Right atrium auricular region (tissue), 2 donors: ENCODE measurements around the gene TAF1A. TPM values are rescaled to one million over a fixed set of nuclear protein-coding genes. Genes with fewer than 3 reads are reported as not detected.

Experiments
- DNase-seq: peaks from one replicate; pipeline ENCODE4 v3.0.0-alpha.2; 2019; ENCODE audit warnings: low spot score
- H3K27ac ChIP-seq, 2 donors: fragments of 200-600 bp; sonication (generic); 1 replicate in 1 of 2; 2 replicates in 1 of 2; pipeline ENCODE4 v1.5.1; 2016 to 2019
- H3K27me3 ChIP-seq, 2 donors: fragments of 200-600 bp; sonication (generic); one replicate each; pipeline versions ENCODE4 v1.5.1 to v1.6.0; 2017 to 2019
- H3K36me3 ChIP-seq: fragments of 200-600 bp; sonication (generic); one replicate; pipeline ENCODE4 v1.5.1; 2016
- H3K4me1 ChIP-seq, 2 donors: fragments of 200-600 bp; sonication (generic); one replicate each; pipeline versions ENCODE4 v1.5.1 to v1.6.0; 2017 to 2019
- H3K4me3 ChIP-seq, 2 donors: fragments of 200-600 bp; sonication (generic); 1 replicate in 1 of 2; 2 replicates in 1 of 2; pipeline ENCODE4 v1.5.1; 2017 to 2019; ENCODE audit warnings: mild to moderate bottlenecking in 1 of 2, moderate library complexity in 1 of 2
- H3K9me3 ChIP-seq, 2 donors: fragments of 200-600 bp; sonication (generic); one replicate each; pipeline ENCODE4 v1.5.1; 2019
- CTCF ChIP-seq, 2 donors: fragments of 200-600 bp; sonication (generic); IDR thresholded peaks; one replicate each; pipeline ENCODE4 v1.5.1; 2019; ENCODE audit warnings: antibody characterized with exemption in 2 of 2
- total RNA-seq, 2 donors: library from RNA; depleted of rRNA; stranded (reverse); fragments of >200 nt; gene quantifications; one replicate each; pipeline ENCODE4 v1.1.0, GENCODE V29; 2016

Gene TAF1A
- total RNA-seq, 2 donors from 2014 or later: 1.3 to 2.7 TPM

- TF ChIP-seq CTCF (IDR thresholded peaks at IDR 0.05): no peak
- Histone ChIP-seq H3K4me3 (no peak overlapping the region), H3K4me1 (no peaks in the 10 kb centered on the region), H3K9me3 (no peaks in the 10 kb centered on the region), H3K27me3 (no peaks in the 10 kb centered on the region), H3K27ac (no peak overlapping the region), H3K36me3 (no peaks in the 10 kb centered on the region)
- DNase-seq: no peak
Observed at GRCh38 chr1:222606757-222607156, 17.0 kb upstream of the TAF1A start.

GRCh38 chr1:222601257-222601656 lies 11.5 kb upstream of the TAF1A start:
- no peak overlapping the region for H3K4me3 ChIP-seq
- H3K9me3 ChIP-seq: no peaks in the 10 kb centered on the region
- no peaks in the 10 kb centered on the region for H3K4me1 ChIP-seq
- H3K27me3 ChIP-seq: no peaks in the 10 kb centered on the region
- no peaks in the 10 kb centered on the region for H3K36me3 ChIP-seq
- H3K27ac ChIP-seq: no peak overlapping the region
- TF ChIP-seq CTCF (IDR thresholded peaks at IDR 0.05): no peak
- no peak for DNase-seq

GRCh38 chr1:222600281-222600680 lies 10.5 kb upstream of the TAF1A start:
- H3K4me1 ChIP-seq: no peaks in the 10 kb centered on the region
- DNase-seq: no peak
- H3K36me3 ChIP-seq: no peaks in the 10 kb centered on the region
- no peaks in the 10 kb centered on the region for H3K27me3 ChIP-seq
- H3K27ac ChIP-seq: no peak overlapping the region
- no peak overlapping the region for H3K4me3 ChIP-seq
- TF ChIP-seq CTCF (IDR thresholded peaks at IDR 0.05): no peak
- no peaks in the 10 kb centered on the region for H3K9me3 ChIP-seq

GRCh38 chr1:222596696-222597095 lies 7.0 kb upstream of the TAF1A start:
- no peak for DNase-seq
- no peaks in the 10 kb centered on the region for H3K27me3 ChIP-seq
- no peak overlapping the region for H3K4me3 ChIP-seq
- no peak overlapping the region for H3K27ac ChIP-seq
- H3K9me3 ChIP-seq: no peaks in the 10 kb centered on the region
- H3K36me3 ChIP-seq: no peaks in the 10 kb centered on the region
- TF ChIP-seq CTCF (IDR thresholded peaks at IDR 0.05): no peak
- no peaks in the 10 kb centered on the region for H3K4me1 ChIP-seq

GRCh38 chr1:222594789-222595188 lies 5.1 kb upstream of the TAF1A start:
- no peak overlapping the region for H3K4me3 ChIP-seq
- H3K36me3 ChIP-seq: no peaks in the 10 kb centered on the region
- no peak overlapping the region for H3K27ac ChIP-seq
- no peak for TF ChIP-seq CTCF (IDR thresholded peaks at IDR 0.05)
- no peaks in the 10 kb centered on the region for H3K27me3 ChIP-seq
- no peaks in the 10 kb centered on the region for H3K9me3 ChIP-seq
- H3K4me1 ChIP-seq: peaks cover 0 to 8% of the 10 kb centered on the region in 2 donors
- no peak for DNase-seq

- Histone ChIP-seq H3K4me3 (no peak overlapping the region), H3K27me3 (no peaks in the 10 kb centered on the region), H3K27ac (no peak overlapping the region), H3K4me1 (peaks cover 0 to 21% of the 10 kb centered on the region in 2 donors), H3K36me3 (no peaks in the 10 kb centered on the region), H3K9me3 (no peaks in the 10 kb centered on the region)
- DNase-seq: no peak
- TF ChIP-seq CTCF (IDR thresholded peaks at IDR 0.05): no peak
Observed at GRCh38 chr1:222592171-222592570, 2.4 kb upstream of the TAF1A start.
